Thyroid gland (tissue), 4 donors: ENCODE measurements around the gene IQGAP2. TPM values are rescaled to one million over a fixed set of nuclear protein-coding genes. Genes with fewer than 3 reads are reported as not detected.

Experiments
- DNase-seq, 2 donors: peaks; one replicate each; pipeline ENCODE4 v3.0.0-alpha.2; 2019
- H3K27ac ChIP-seq, 3 donors: fragments of 200-600 bp; sonication (generic); 1 replicate in 2 of 3; 2 replicates in 1 of 3; pipeline ENCODE4 v1.5.1; 2016 to 2019; ENCODE audit warnings: mild to moderate bottlenecking in 1 of 3, moderate library complexity in 1 of 3
- H3K27me3 ChIP-seq: fragments of 200-600 bp; sonication (generic); one replicate; pipeline ENCODE4 v1.5.1; 2019
- H3K36me3 ChIP-seq, 2 donors: fragments of 200-600 bp; sonication (generic); one replicate each; pipeline ENCODE4 v1.5.1; 2016 to 2019
- H3K4me1 ChIP-seq, 2 donors: fragments of 200-600 bp; sonication (generic); one replicate each; pipeline ENCODE4 v1.5.1; 2017 to 2019
- H3K4me3 ChIP-seq, 3 donors: fragments of 200-600 bp; sonication (generic); replicated peaks in 1 of 3; 1 replicate in 2 of 3; 2 replicates in 1 of 3; pipeline ENCODE4 v1.5.1; 2016; ENCODE audit warnings: mild to moderate bottlenecking in 1 of 3
- H3K9me3 ChIP-seq: fragments of 200-600 bp; sonication (generic); one replicate; pipeline ENCODE4 v1.5.1; 2017
- CTCF ChIP-seq, 6 experiments: fragments of 200-600 bp in 3 of 6; fragments of 450-650 bp in 3 of 6; sonication (generic) in 3 of 6; IDR thresholded peaks; one replicate each; pipeline ENCODE4 v1.5.1; 2016 to 2019; ENCODE audit warnings: antibody characterized with exemption in 6 of 6, mild to moderate bottlenecking in 2 of 6, inconsistent platforms in 1 of 6, moderate library complexity in 1 of 6
- POLR2A ChIP-seq, 2 donors: fragments of 450-650 bp; IDR thresholded peaks; one replicate each; pipeline ENCODE4 v1.6.1; 2017; ENCODE audit warnings: antibody characterized with exemption in 2 of 2, mild to moderate bottlenecking in 2 of 2, moderate library complexity in 1 of 2
- WGBS, 2 donors: methylation state at CpG; one replicate each; pipeline ENCODE4 v1.1.5; 2017; 5-methylcytosine and 5-hydroxymethylcytosine counted together
- intact Hi-C: fragments of 100-400 bp; cut with DNase I; formaldehyde crosslinking; loops from one replicate; pipeline ENCODE4 v1.15.1; 2023
- total RNA-seq, 4 donors: library from RNA; depleted of rRNA; stranded (reverse); fragments of >200 nt; gene quantifications; one replicate each; pipeline ENCODE4 v1.2.3, GENCODE V29; 2016

Gene IQGAP2
- total RNA-seq, 4 donors from 2014 or later: 55.1 to 85.5 (median 64.0) TPM

- Histone ChIP-seq H3K27ac (no peak overlapping the region), H3K4me3 (no peak overlapping the region), H3K36me3 (no peaks in the 10 kb centered on the region), H3K4me1 (no peaks in the 10 kb centered on the region), H3K27me3 (no peaks in the 10 kb centered on the region), H3K9me3 (no peaks in the 10 kb centered on the region)
- WGBS, 2 donors: 43 to 90% methylated on average over 2 of the region's 2 CpGs
- no peak for TF ChIP-seq CTCF (IDR thresholded peaks at IDR 0.05)
- TF ChIP-seq POLR2A (IDR thresholded peaks at IDR 0.05): no peak
- intact Hi-C loops: loop anchor here (5.0 kb wide), 1 partner anchor 167 kb away; no protein-coding TSS in a partner anchor
- DNase-seq: no peak
Observed at GRCh38 chr5:76604838-76605237, 201.8 kb downstream of the IQGAP2 start.

- Histone ChIP-seq H3K4me1 (no peaks in the 10 kb centered on the region), H3K27ac (no peak overlapping the region), H3K9me3 (no peaks in the 10 kb centered on the region), H3K4me3 (no peak overlapping the region), H3K36me3 (peaks cover 0 to 5% of the 10 kb centered on the region in 2 donors), H3K27me3 (no peaks in the 10 kb centered on the region)
- TF ChIP-seq POLR2A (IDR thresholded peaks at IDR 0.05): no peak
- TF ChIP-seq CTCF (IDR thresholded peaks at IDR 0.05): no peak
- 71 to 88% methylated on average over 2 of the region's 2 CpGs for WGBS, 2 donors
- DNase-seq: no peak
- intact Hi-C loops: no loop called here
Observed at GRCh38 chr5:76606701-76607100, 203.6 kb downstream of the IQGAP2 start.

GRCh38 chr5:76607353-76607871 lies 204.3 kb downstream of the IQGAP2 start:
- no peak for DNase-seq
- H3K27ac ChIP-seq: no peak overlapping the region
- no peaks in the 10 kb centered on the region for H3K9me3 ChIP-seq
- TF ChIP-seq CTCF (IDR thresholded peaks at IDR 0.05) (no peak), POLR2A (IDR thresholded peaks at IDR 0.05) (no peak)
- H3K4me3 ChIP-seq: no peak overlapping the region
- 63 to 80% methylated on average over 9 of the region's 9 CpGs for WGBS, 2 donors
- no peaks in the 10 kb centered on the region for H3K4me1 ChIP-seq
- H3K36me3 ChIP-seq: peaks cover 0 to 5% of the 10 kb centered on the region in 2 donors
- intact Hi-C loops: no loop called here
- H3K27me3 ChIP-seq: no peaks in the 10 kb centered on the region

- H3K27me3 ChIP-seq: no peaks in the 10 kb centered on the region
- WGBS, 2 donors: 62 to 78% methylated on average over 4 of the region's 4 CpGs
- no peak for TF ChIP-seq POLR2A (IDR thresholded peaks at IDR 0.05)
- no peak for TF ChIP-seq CTCF (IDR thresholded peaks at IDR 0.05)
- H3K9me3 ChIP-seq: no peaks in the 10 kb centered on the region
- intact Hi-C loops: no loop called here
- H3K4me3 ChIP-seq: no peak overlapping the region
- no peak overlapping the region for H3K27ac ChIP-seq
- H3K36me3 ChIP-seq: peaks cover 0 to 5% of the 10 kb centered on the region in 2 donors
- DNase-seq: no peak
- H3K4me1 ChIP-seq: no peaks in the 10 kb centered on the region
Observed at GRCh38 chr5:76608833-76609232, 205.7 kb downstream of the IQGAP2 start.

- H3K27ac ChIP-seq: no peak overlapping the region
- intact Hi-C loops: no loop called here
- H3K9me3 ChIP-seq: no peaks in the 10 kb centered on the region
- H3K36me3 ChIP-seq: peaks cover 0 to 5% of the 10 kb centered on the region in 2 donors
- no peak overlapping the region for H3K4me3 ChIP-seq
- TF ChIP-seq POLR2A (IDR thresholded peaks at IDR 0.05): no peak
- TF ChIP-seq CTCF (IDR thresholded peaks at IDR 0.05): no peak
- H3K4me1 ChIP-seq: no peaks in the 10 kb centered on the region
- no peaks in the 10 kb centered on the region for H3K27me3 ChIP-seq
- DNase-seq: no peak
- WGBS, 2 donors: 76 to 86% methylated on average over 1 of the region's 1 CpG
Observed at GRCh38 chr5:76610196-76610595, 207.1 kb downstream of the IQGAP2 start.
